Measurements from ENCODE around the gene GLDN. TPM values are rescaled to one million over a fixed set of nuclear protein-coding genes. Genes with fewer than 3 reads are reported as not detected.

The GLDN gene
- polyA plus RNA-seq, 1 experiment, result 0.21 TPM

GRCh38 chr15:51335087-51335486, 6.4 kb upstream of the GLDN start:
- peaks cover 1% of the 10 kb centered on the region for H3K27me3 ChIP-seq (ENCODE audit: control insufficient read depth, insufficient read depth, low read length)
- DNase-seq (ENCODE audit: low read depth), result no peak
- H3K4me3 ChIP-seq (ENCODE audit: low read depth, low read length), result no peak overlapping the region
- ChIA-PET POLR2A (no interaction called here), CTCF (no interaction called here)
- no peak for TF ChIP-seq CTCF (IDR thresholded peaks at IDR 0.05; ENCODE audit: insufficient read depth, low read depth, low read length)
- no peaks in the 10 kb centered on the region for H3K36me3 ChIP-seq (ENCODE audit: control insufficient read depth, insufficient read depth, low read length)

- ChIA-PET POLR2A (no interaction called here), CTCF (no interaction called here)
- TF ChIP-seq CTCF (IDR thresholded peaks at IDR 0.05; ENCODE audit: insufficient read depth, low read depth, low read length), result no peak
- DNase-seq (ENCODE audit: low read depth), result no peak
- peaks cover 5% of the 10 kb centered on the region for H3K27me3 ChIP-seq (ENCODE audit: control insufficient read depth, insufficient read depth, low read length)
- H3K36me3 ChIP-seq (ENCODE audit: control insufficient read depth, insufficient read depth, low read length), result no peaks in the 10 kb centered on the region
- H3K4me3 ChIP-seq (ENCODE audit: low read depth, low read length), result no peak overlapping the region
Observed at GRCh38 chr15:51335538-51336410, 5.7 kb upstream of the GLDN start.

GRCh38 chr15:51338496-51338895, 3.0 kb upstream of the GLDN start, which contains the start of gene CYP19A1:
TSS of gene CYP19A1 (minus strand) at chr15:51338596. CDS start at chr15:51242912, 95,684 bp downstream.
- POLR2A ChIA-PET, result no interaction called here

GRCh38 chr15:51342227-51342999, 958 bp downstream of the GLDN start:
- ChIA-PET POLR2A (no interaction called here), CTCF (no interaction called here)
- no peak overlapping the region for H3K4me3 ChIP-seq (ENCODE audit: low read depth, low read length)
- no peak for DNase-seq (ENCODE audit: low read depth)
- H3K27me3 ChIP-seq (ENCODE audit: control insufficient read depth, insufficient read depth, low read length), result peaks cover 11% of the 10 kb centered on the region
- no peak for TF ChIP-seq CTCF (IDR thresholded peaks at IDR 0.05; ENCODE audit: insufficient read depth, low read depth, low read length)
- H3K36me3 ChIP-seq (ENCODE audit: control insufficient read depth, insufficient read depth, low read length), result no peaks in the 10 kb centered on the region

More at GRCh38 chr15:51338496-51338895, 3.0 kb upstream of the GLDN start, which contains the start of gene CYP19A1:
- CTCF ChIA-PET, result no interaction called here
- no peaks in the 10 kb centered on the region for H3K36me3 ChIP-seq (ENCODE audit: control insufficient read depth, insufficient read depth, low read length)
- no peak for TF ChIP-seq CTCF (IDR thresholded peaks at IDR 0.05; ENCODE audit: insufficient read depth, low read depth, low read length)
- H3K27me3 ChIP-seq (ENCODE audit: control insufficient read depth, insufficient read depth, low read length), result peaks cover 11% of the 10 kb centered on the region
- no peak for DNase-seq (ENCODE audit: low read depth)
- no peak within 1 kb of the TSS for H3K4me3 ChIP-seq (ENCODE audit: low read depth, low read length)

- DNase-seq (ENCODE audit: low read depth), result no peak
- POLR2A ChIA-PET, result no interaction called here
- CTCF ChIA-PET, result interaction anchor here (0.9 to 1.0 kb wide), 2 partner anchors 18 to 37 kb away, joined by 3 to 4 read pairs; no protein-coding TSS in a partner anchor
- H3K4me3 ChIP-seq (ENCODE audit: low read depth, low read length), result no peak overlapping the region
- no peaks in the 10 kb centered on the region for H3K36me3 ChIP-seq (ENCODE audit: control insufficient read depth, insufficient read depth, low read length)
- TF ChIP-seq CTCF (IDR thresholded peaks at IDR 0.05; ENCODE audit: insufficient read depth, low read depth, low read length), result no peak
- H3K27me3 ChIP-seq (ENCODE audit: control insufficient read depth, insufficient read depth, low read length), result peaks cover 10% of the 10 kb centered on the region
Observed at GRCh38 chr15:51343466-51343865, 2.0 kb downstream of the GLDN start.
